Measurements from ENCODE around the gene DLG5. TPM values are rescaled to one million over a fixed set of nuclear protein-coding genes. Genes with fewer than 3 reads are reported as not detected.
A peak's percentile ranks its signal among the peaks of the same experiment; 100 is the strongest.

The DLG5 gene
- polyA plus RNA-seq, 2 of the 4 experiments (the other 2 are of a cell fraction) = 17.0 to 30.9 TPM

DNA sequence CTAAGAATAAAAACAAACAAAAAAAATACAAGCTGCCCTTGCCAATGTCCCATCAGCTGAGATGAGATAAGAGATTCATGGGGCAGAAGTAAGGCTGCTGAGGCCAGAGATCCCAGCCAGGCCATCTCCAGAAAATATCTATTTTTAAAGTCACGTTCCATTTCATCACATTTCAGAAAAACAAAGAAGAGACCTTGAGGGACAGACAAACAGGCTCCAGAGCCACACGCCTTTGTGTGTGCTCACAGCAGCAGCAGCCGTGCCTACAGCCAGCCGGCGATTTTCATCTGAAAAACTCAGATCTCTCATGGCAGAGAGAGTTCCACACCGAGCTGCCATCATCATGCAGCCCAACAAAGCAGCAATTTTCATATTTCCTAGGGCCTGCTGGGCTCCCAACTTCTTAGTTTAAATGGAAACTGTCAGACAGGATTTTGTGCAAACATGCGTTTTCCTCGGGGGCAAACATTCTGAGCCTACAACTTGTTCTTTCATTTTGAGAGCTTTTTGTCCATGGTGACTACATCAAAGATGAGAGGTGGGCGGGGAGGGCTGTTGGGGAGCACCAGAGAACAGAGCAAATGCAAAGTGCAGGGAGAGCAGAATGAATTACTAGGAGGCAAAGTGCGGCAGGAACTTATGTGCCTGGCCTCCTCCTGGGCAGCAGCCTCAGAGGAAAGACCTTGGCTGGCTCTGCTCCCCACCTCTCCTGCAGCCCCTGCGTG, 38.8 kb downstream of the DLG5 start:
- CTCF ChIA-PET = no interaction called here
- POLR2A ChIA-PET = no interaction called here
- TF ChIP-seq RARB (CRISPR knock-in tag; IDR thresholded peaks at IDR 0.05) (no peak), HDAC2 (IDR thresholded peaks at IDR 0.05) (no peak), POLR2AphosphoS2 (conservative IDR thresholded peaks at IDR 0.05; ENCODE audit: low read length) (no peak)
- TF ChIP-seq, protein P1, sequence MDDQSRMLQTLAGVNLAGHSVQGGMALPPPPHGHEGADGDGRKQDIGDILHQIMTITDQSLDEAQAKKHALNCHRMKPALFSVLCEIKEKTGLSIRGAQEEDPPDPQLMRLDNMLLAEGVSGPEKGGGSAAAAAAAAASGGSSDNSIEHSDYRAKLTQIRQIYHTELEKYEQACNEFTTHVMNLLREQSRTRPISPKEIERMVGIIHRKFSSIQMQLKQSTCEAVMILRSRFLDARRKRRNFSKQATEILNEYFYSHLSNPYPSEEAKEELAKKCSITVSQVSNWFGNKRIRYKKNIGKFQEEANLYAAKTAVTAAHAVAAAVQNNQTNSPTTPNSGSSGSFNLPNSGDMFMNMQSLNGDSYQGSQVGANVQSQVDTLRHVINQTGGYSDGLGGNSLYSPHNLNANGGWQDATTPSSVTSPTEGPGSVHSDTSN (IDR thresholded peaks at IDR 0.05) = no peak
- TF ChIP-seq, protein P2, sequence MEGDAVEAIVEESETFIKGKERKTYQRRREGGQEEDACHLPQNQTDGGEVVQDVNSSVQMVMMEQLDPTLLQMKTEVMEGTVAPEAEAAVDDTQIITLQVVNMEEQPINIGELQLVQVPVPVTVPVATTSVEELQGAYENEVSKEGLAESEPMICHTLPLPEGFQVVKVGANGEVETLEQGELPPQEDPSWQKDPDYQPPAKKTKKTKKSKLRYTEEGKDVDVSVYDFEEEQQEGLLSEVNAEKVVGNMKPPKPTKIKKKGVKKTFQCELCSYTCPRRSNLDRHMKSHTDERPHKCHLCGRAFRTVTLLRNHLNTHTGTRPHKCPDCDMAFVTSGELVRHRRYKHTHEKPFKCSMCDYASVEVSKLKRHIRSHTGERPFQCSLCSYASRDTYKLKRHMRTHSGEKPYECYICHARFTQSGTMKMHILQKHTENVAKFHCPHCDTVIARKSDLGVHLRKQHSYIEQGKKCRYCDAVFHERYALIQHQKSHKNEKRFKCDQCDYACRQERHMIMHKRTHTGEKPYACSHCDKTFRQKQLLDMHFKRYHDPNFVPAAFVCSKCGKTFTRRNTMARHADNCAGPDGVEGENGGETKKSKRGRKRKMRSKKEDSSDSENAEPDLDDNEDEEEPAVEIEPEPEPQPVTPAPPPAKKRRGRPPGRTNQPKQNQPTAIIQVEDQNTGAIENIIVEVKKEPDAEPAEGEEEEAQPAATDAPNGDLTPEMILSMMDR (IDR thresholded peaks at IDR 0.05) = no peak
- Histone ChIP-seq H3K4me1 (peaks cover 30% of the 10 kb centered on the region), H3K4me3 (no peak overlapping the region), H3K27ac (no peak overlapping the region; a peak in 1 of 6 replicates), H3K4me2 (peak overlapping the region; percentile 19; the same call in 2 of the 3 replicates), H3K9me3 (no peaks in the 10 kb centered on the region)
- ATAC-seq (no peak), FAIRE-seq (no peak), DNase-seq (ENCODE audit: low read depth in 1 of 2, low spot score in 1 of 2) (no peak)
- 78% methylated on average over 11 of the region's 11 CpGs for WGBS (ENCODE audit: missing lambda C conversion rate)

DNA sequence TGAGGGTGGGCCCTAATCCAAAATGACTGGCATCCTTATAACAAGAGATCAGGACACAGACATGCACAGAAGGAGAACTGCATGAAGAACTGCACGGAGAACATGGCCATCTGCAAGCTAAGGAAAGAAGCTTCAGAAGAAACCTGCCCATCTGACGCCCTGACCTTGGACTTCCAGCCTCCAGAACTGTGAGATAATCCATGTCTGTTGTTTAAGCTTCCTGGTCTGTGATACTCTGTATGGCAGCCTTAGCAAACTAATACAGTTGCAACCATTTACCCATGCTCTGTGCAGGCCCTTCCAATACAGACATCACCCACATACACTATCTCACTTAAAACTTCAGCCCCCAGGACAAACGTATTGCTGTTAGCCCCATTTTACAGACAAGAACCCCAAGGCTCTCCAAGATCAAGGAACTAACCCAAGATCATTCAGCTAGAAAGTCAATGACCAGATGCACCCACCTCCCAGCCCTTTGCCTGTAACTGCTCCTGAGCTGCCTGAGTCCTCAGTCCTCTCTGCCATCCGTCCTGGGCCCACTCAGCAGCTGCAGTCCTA, 39.7 kb downstream of the DLG5 start:
- H3K9me3 ChIP-seq = no peaks in the 10 kb centered on the region
- H3K4me3 ChIP-seq = no peak overlapping the region
- DNase-seq (ENCODE audit: low read depth in 1 of 2, low spot score in 1 of 2) (no peak), FAIRE-seq (no peak), ATAC-seq (no peak)
- no peak overlapping the region for H3K4me2 ChIP-seq
- POLR2A ChIA-PET = no interaction called here
- peaks cover 33% of the 10 kb centered on the region for H3K4me1 ChIP-seq
- WGBS (ENCODE audit: missing lambda C conversion rate) = 91% methylated on average over 4 of the region's 4 CpGs
- TF ChIP-seq CBX2 (IDR thresholded peaks at IDR 0.05; ENCODE audit: borderline replicate concordance, low read depth) (no peak), CHD2 (IDR thresholded peaks at IDR 0.05; ENCODE audit: low read length, partially characterized antibody) (no peak)
- CTCF ChIA-PET = interaction anchor here (0.7 to 1.1 kb wide), 2 partner anchors 13 to 40 kb away, joined by 3 to 4 read pairs; no protein-coding TSS in a partner anchor
- no peak overlapping the region for H3K27ac ChIP-seq

DNA sequence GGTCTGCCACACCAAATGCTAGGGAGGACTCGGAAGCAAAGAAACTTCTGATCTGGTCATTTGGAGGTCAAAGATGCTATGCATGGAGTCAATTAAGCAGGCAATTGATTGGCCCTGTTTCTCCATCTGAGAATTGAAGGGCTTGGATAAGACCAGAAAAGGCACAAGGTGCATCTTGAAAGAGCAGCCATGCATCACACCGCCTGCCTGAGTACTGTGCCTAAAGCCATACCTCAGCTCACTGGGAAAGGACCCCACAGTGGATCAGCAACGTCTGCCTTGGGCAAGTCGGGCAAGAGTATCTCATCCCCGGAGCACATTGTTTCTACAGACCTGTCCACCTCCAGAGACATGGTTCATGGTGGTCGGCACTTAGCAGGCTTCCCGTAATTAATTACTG, 42.4 kb downstream of the DLG5 start:
- ChIA-PET CTCF (no interaction called here), POLR2A (no interaction called here)
- DNase-seq (ENCODE audit: low read depth in 1 of 2, low spot score in 1 of 2) = no peak
- H3K27ac ChIP-seq = no peak overlapping the region
- WGBS (ENCODE audit: missing lambda C conversion rate) = 90% methylated on average over 7 of the region's 7 CpGs
- peaks cover 33% of the 10 kb centered on the region for H3K4me1 ChIP-seq
- FAIRE-seq = no peak
- no peak overlapping the region for H3K4me2 ChIP-seq
- no peak for TF ChIP-seq ZFP36 (IDR thresholded peaks at IDR 0.05; ENCODE audit: borderline replicate concordance, partially characterized antibody)
- TF ChIP-seq, protein P3, sequence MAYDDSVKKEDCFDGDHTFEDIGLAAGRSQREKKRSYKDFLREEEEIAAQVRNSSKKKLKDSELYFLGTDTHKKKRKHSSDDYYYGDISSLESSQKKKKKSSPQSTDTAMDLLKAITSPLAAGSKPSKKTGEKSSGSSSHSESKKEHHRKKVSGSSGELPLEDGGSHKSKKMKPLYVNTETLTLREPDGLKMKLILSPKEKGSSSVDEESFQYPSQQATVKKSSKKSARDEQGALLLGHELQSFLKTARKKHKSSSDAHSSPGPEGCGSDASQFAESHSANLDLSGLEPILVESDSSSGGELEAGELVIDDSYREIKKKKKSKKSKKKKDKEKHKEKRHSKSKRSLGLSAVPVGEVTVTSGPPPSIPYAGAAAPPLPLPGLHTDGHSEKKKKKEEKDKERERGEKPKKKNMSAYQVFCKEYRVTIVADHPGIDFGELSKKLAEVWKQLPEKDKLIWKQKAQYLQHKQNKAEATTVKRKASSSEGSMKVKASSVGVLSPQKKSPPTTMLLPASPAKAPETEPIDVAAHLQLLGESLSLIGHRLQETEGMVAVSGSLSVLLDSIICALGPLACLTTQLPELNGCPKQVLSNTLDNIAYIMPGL (CRISPR knock-in tag; IDR thresholded peaks at IDR 0.05; ENCODE audit: borderline replicate concordance) = no peak
- TF ChIP-seq, protein P4, sequence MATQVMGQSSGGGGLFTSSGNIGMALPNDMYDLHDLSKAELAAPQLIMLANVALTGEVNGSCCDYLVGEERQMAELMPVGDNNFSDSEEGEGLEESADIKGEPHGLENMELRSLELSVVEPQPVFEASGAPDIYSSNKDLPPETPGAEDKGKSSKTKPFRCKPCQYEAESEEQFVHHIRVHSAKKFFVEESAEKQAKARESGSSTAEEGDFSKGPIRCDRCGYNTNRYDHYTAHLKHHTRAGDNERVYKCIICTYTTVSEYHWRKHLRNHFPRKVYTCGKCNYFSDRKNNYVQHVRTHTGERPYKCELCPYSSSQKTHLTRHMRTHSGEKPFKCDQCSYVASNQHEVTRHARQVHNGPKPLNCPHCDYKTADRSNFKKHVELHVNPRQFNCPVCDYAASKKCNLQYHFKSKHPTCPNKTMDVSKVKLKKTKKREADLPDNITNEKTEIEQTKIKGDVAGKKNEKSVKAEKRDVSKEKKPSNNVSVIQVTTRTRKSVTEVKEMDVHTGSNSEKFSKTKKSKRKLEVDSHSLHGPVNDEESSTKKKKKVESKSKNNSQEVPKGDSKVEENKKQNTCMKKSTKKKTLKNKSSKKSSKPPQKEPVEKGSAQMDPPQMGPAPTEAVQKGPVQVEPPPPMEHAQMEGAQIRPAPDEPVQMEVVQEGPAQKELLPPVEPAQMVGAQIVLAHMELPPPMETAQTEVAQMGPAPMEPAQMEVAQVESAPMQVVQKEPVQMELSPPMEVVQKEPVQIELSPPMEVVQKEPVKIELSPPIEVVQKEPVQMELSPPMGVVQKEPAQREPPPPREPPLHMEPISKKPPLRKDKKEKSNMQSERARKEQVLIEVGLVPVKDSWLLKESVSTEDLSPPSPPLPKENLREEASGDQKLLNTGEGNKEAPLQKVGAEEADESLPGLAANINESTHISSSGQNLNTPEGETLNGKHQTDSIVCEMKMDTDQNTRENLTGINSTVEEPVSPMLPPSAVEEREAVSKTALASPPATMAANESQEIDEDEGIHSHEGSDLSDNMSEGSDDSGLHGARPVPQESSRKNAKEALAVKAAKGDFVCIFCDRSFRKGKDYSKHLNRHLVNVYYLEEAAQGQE (IDR thresholded peaks at IDR 0.05) = no peak
- TF ChIP-seq, protein P5, sequence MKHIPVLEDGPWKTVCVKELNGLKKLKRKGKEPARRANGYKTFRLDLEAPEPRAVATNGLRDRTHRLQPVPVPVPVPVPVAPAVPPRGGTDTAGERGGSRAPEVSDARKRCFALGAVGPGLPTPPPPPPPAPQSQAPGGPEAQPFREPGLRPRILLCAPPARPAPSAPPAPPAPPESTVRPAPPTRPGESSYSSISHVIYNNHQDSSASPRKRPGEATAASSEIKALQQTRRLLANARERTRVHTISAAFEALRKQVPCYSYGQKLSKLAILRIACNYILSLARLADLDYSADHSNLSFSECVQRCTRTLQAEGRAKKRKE (CRISPR knock-in tag; IDR thresholded peaks at IDR 0.05; ENCODE audit: low read depth) = no peak
- TF ChIP-seq JUNB (IDR thresholded peaks at IDR 0.05) = no peak
- no peak for TF ChIP-seq GATA3 (IDR thresholded peaks at IDR 0.05; ENCODE audit: borderline replicate concordance)
- no peak for TF ChIP-seq SREBF2 (IDR thresholded peaks at IDR 0.05)
- no peak for TF ChIP-seq EHMT2 (IDR thresholded peaks at IDR 0.05; ENCODE audit: low read depth)
- TF ChIP-seq TP53 (CRISPR knock-in tag; IDR thresholded peaks at IDR 0.05) = no peak
- TF ChIP-seq JUN (IDR thresholded peaks at IDR 0.05) = no peak
- no peak overlapping the region for H3K4me3 ChIP-seq
- no peaks in the 10 kb centered on the region for H3K9me3 ChIP-seq
- ATAC-seq = no peak

Data from A549 (cell line).